ENCODE results near the gene TMEM50A. TPM values are rescaled to one million over a fixed set of nuclear protein-coding genes. Genes with fewer than 3 reads are reported as not detected.
"Not testable (repeated sequence)": the region's sequence is repeated elsewhere in the genome, so short reads cannot be mapped to it uniquely, and the experiment has no call there.

Gene TMEM50A
- total and polyA plus RNA-seq, 7 experiments from 2014 or later, result 61.6 to 149 (median 94.2) TPM

- H3K4me1 Mint-ChIP-seq, result peaks cover 0 to 2% (median 0%) of the 10 kb centered on the region in 7 donors
- intact Hi-C loops (cut with micrococcal nuclease), result no loop called here
- no peak overlapping the region for H3K4me3 ChIP-seq (ENCODE audit: low read length)
- H3K36me3 ChIP-seq (ENCODE audit: control insufficient read depth in 2 of 3, insufficient read depth in 3 of 3, low read length in 3 of 3), result no peaks in the 10 kb centered on the region
- no peaks in the 10 kb centered on the region for H3K9me3 Mint-ChIP-seq
- H3K27me3 Mint-ChIP-seq, result peaks cover 0 to 24% (median 0%) of the 10 kb centered on the region in 5 donors
- no peak overlapping the region for H3K4me3 Mint-ChIP-seq
- ChIA-PET CTCF (no interaction called here), POLR2A (no interaction called here)
- H3K9me3 ChIP-seq (ENCODE audit: control insufficient read depth in 2 of 3, low read length in 3 of 3), result no peaks in the 10 kb centered on the region
- no peak overlapping the region for H3K27ac ChIP-seq (ENCODE audit: low read depth, low read length)
- peaks cover 0 to 5% (median 0%) of the 10 kb centered on the region in 5 donors for H3K36me3 Mint-ChIP-seq
- DNase-seq (no peak), ATAC-seq (no peak)
- H3K4me1 ChIP-seq (ENCODE audit: control insufficient read depth in 2 of 2, insufficient read depth in 2 of 2, low read length in 2 of 2), result no peaks in the 10 kb centered on the region
- no peaks in the 10 kb centered on the region for H3K27me3 ChIP-seq (ENCODE audit: control insufficient read depth in 2 of 2, insufficient read depth in 2 of 2, low read length in 2 of 2)
- H3K27ac Mint-ChIP-seq, result no peak overlapping the region
Measured at GRCh38 chr1:25392841-25393240, 54.7 kb downstream of the TMEM50A start.

GRCh38 chr1:25397549-25397948, 59.4 kb downstream of the TMEM50A start:
- H3K9me3 ChIP-seq (ENCODE audit: control insufficient read depth in 2 of 3, low read length in 3 of 3); DNase-seq; H3K27me3 ChIP-seq (ENCODE audit: control insufficient read depth in 2 of 2, insufficient read depth in 2 of 2, low read length in 2 of 2); POLR2A ChIA-PET; H3K4me1 Mint-ChIP-seq; H3K36me3 ChIP-seq (ENCODE audit: control insufficient read depth in 2 of 3, insufficient read depth in 3 of 3, low read length in 3 of 3); H3K27ac ChIP-seq (ENCODE audit: low read depth, low read length); H3K36me3 Mint-ChIP-seq; ATAC-seq; H3K4me3 ChIP-seq (ENCODE audit: low read length); H3K27ac Mint-ChIP-seq; H3K9me3 Mint-ChIP-seq; H3K4me1 ChIP-seq (ENCODE audit: control insufficient read depth in 2 of 2, insufficient read depth in 2 of 2, low read length in 2 of 2); CTCF ChIA-PET; intact Hi-C loops (cut with micrococcal nuclease): not testable (repeated sequence)
- H3K27me3 Mint-ChIP-seq, result peaks cover 0 to 29% (median under 1%) of the 10 kb centered on the region in 5 donors
- H3K4me3 Mint-ChIP-seq, result peak overlapping the region in 1 of 10 donors; percentile 1

GRCh38 chr1:25398079-25398478, 59.9 kb downstream of the TMEM50A start:
- intact Hi-C loops (cut with micrococcal nuclease); ATAC-seq; CTCF ChIA-PET: not testable (repeated sequence)

GRCh38 chr1:25402947-25403803, 65.0 kb downstream of the TMEM50A start:
- peak in 5 of 9 donors; percentile 6 to 30 (median 24) for DNase-seq
- Mint-ChIP-seq H3K27me3 (peaks cover 0 to 21% (median 0%) of the 10 kb centered on the region in 5 donors), H3K27ac (peak overlapping the region in 1 of 9 donors; percentile 8)
- POLR2A ChIA-PET; H3K27ac ChIP-seq (ENCODE audit: low read depth, low read length); H3K4me3 ChIP-seq (ENCODE audit: low read length); H3K4me1 ChIP-seq (ENCODE audit: control insufficient read depth in 2 of 2, insufficient read depth in 2 of 2, low read length in 2 of 2); H3K4me3 Mint-ChIP-seq; H3K4me1 Mint-ChIP-seq; H3K27me3 ChIP-seq (ENCODE audit: control insufficient read depth in 2 of 2, insufficient read depth in 2 of 2, low read length in 2 of 2); H3K36me3 Mint-ChIP-seq; H3K9me3 Mint-ChIP-seq; H3K36me3 ChIP-seq (ENCODE audit: control insufficient read depth in 2 of 3, insufficient read depth in 3 of 3, low read length in 3 of 3); H3K9me3 ChIP-seq (ENCODE audit: control insufficient read depth in 2 of 3, low read length in 3 of 3): not testable (repeated sequence)
- ATAC-seq, result peak; percentile 88
- intact Hi-C loops (cut with micrococcal nuclease), result loop anchor here in 1 of 2 donors (2.0 kb wide), 1 partner anchor 118 kb away; no protein-coding TSS in a partner anchor
- CTCF ChIA-PET, result interaction anchor here (0.6 to 0.7 kb wide), 4 partner anchors 95 to 655 kb away, joined by 3 to 6 read pairs (median 5); no protein-coding TSS in a partner anchor

More at GRCh38 chr1:25398079-25398478, 59.9 kb downstream of the TMEM50A start:
- H3K4me3 Mint-ChIP-seq; H3K9me3 Mint-ChIP-seq; POLR2A ChIA-PET; H3K4me1 ChIP-seq (ENCODE audit: control insufficient read depth in 2 of 2, insufficient read depth in 2 of 2, low read length in 2 of 2); H3K4me1 Mint-ChIP-seq; H3K4me3 ChIP-seq (ENCODE audit: low read length); DNase-seq; H3K27ac Mint-ChIP-seq; H3K9me3 ChIP-seq (ENCODE audit: control insufficient read depth in 2 of 3, low read length in 3 of 3); H3K27ac ChIP-seq (ENCODE audit: low read depth, low read length); H3K36me3 ChIP-seq (ENCODE audit: control insufficient read depth in 2 of 3, insufficient read depth in 3 of 3, low read length in 3 of 3); H3K27me3 ChIP-seq (ENCODE audit: control insufficient read depth in 2 of 2, insufficient read depth in 2 of 2, low read length in 2 of 2); H3K36me3 Mint-ChIP-seq: not testable (repeated sequence)
- peaks cover 0 to 32% (median 4%) of the 10 kb centered on the region in 5 donors for H3K27me3 Mint-ChIP-seq

GRCh38 chr1:25405731-25406305, 67.7 kb downstream of the TMEM50A start:
- CTCF ChIA-PET; H3K9me3 Mint-ChIP-seq; H3K4me3 ChIP-seq (ENCODE audit: low read length); H3K36me3 ChIP-seq (ENCODE audit: control insufficient read depth in 2 of 3, insufficient read depth in 3 of 3, low read length in 3 of 3); H3K27ac ChIP-seq (ENCODE audit: low read depth, low read length); H3K4me3 Mint-ChIP-seq; H3K9me3 ChIP-seq (ENCODE audit: control insufficient read depth in 2 of 3, low read length in 3 of 3); ATAC-seq; intact Hi-C loops (cut with micrococcal nuclease); H3K4me1 ChIP-seq (ENCODE audit: control insufficient read depth in 2 of 2, insufficient read depth in 2 of 2, low read length in 2 of 2); H3K27me3 ChIP-seq (ENCODE audit: control insufficient read depth in 2 of 2, insufficient read depth in 2 of 2, low read length in 2 of 2); H3K27ac Mint-ChIP-seq; DNase-seq; H3K4me1 Mint-ChIP-seq; H3K36me3 Mint-ChIP-seq: not testable (repeated sequence)
- POLR2A ChIA-PET, result interaction anchor here (0.7 kb wide), 1 partner anchor 119 kb away, joined by 3 read pairs; no protein-coding TSS in a partner anchor
- peaks cover 0 to 13% (median 0%) of the 10 kb centered on the region in 5 donors for H3K27me3 Mint-ChIP-seq

GRCh38 chr1:25409641-25410427, 71.7 kb downstream of the TMEM50A start:
- H3K36me3 Mint-ChIP-seq; H3K27ac Mint-ChIP-seq; H3K9me3 Mint-ChIP-seq; H3K27me3 Mint-ChIP-seq; H3K4me3 Mint-ChIP-seq; ATAC-seq; CTCF ChIA-PET; H3K4me3 ChIP-seq (ENCODE audit: low read length); H3K27ac ChIP-seq (ENCODE audit: low read depth, low read length); H3K36me3 ChIP-seq (ENCODE audit: control insufficient read depth in 2 of 3, insufficient read depth in 3 of 3, low read length in 3 of 3); H3K4me1 Mint-ChIP-seq; H3K4me1 ChIP-seq (ENCODE audit: control insufficient read depth in 2 of 2, insufficient read depth in 2 of 2, low read length in 2 of 2); H3K27me3 ChIP-seq (ENCODE audit: control insufficient read depth in 2 of 2, insufficient read depth in 2 of 2, low read length in 2 of 2); DNase-seq; H3K9me3 ChIP-seq (ENCODE audit: control insufficient read depth in 2 of 3, low read length in 3 of 3): not testable (repeated sequence)
- intact Hi-C loops (cut with micrococcal nuclease), result loop anchor here in 1 of 2 donors (2.0 kb wide), 1 partner anchor 127 kb away; no protein-coding TSS in a partner anchor
- POLR2A ChIA-PET, result interaction anchor here (0.7 kb wide), 1 partner anchor 1155 kb away, joined by 5 read pairs; no protein-coding TSS in a partner anchor

Measured in naive thymus-derived CD4-positive, alpha-beta T cell (primary cell).